BLaER1 treated with 17β-estradiol and CSF1 and Interleukin-3, amounts not matched to agents 10 nM and 100 nM (cell line): ENCODE results near the gene WAPL.

Source experiments
- H3K27ac ChIP-seq, 11 experiments: shearing (Covaris generic); formaldehyde crosslinking; 2 replicates each; pipeline ENCODE4 v1.8.1; 2022
- H3K27me3 ChIP-seq, 11 experiments: shearing (Covaris generic); formaldehyde crosslinking; 2 replicates each; pipeline ENCODE4 v1.8.1; 2022
- H3K36me3 ChIP-seq, 11 experiments: shearing (Covaris generic); formaldehyde crosslinking; 2 replicates each; pipeline ENCODE4 v1.8.1; 2022
- H3K4me1 ChIP-seq, 10 experiments: shearing (Covaris generic); formaldehyde crosslinking; 2 replicates each; pipeline ENCODE4 v1.8.1; 2022
- H3K4me2 ChIP-seq, 11 experiments: shearing (Covaris generic); formaldehyde crosslinking; 2 replicates each; pipeline ENCODE4 v1.8.1; 2022
- H3K4me3 ChIP-seq, 10 experiments: shearing (Covaris generic); formaldehyde crosslinking; 2 replicates each; pipeline ENCODE4 v1.8.1; 2022
- H3K9ac ChIP-seq, 11 experiments: shearing (Covaris generic); formaldehyde crosslinking; 2 replicates each; pipeline ENCODE4 v1.8.1; 2022
- H3K9me3 ChIP-seq, 11 experiments: shearing (Covaris generic); formaldehyde crosslinking; replicated peaks in 1 of 11; 2 replicates each; pipeline ENCODE4 v1.8.1; 2022
- H4K20me1 ChIP-seq, 11 experiments: shearing (Covaris generic); formaldehyde crosslinking; 2 replicates each; pipeline ENCODE4 v1.8.1; 2022
- Cebpa-rat ChIP-seq, 11 experiments: shearing (Covaris generic); IDR thresholded peaks; 2 replicates each; pipeline ENCODE4 v1.8.1; 2022

Gene WAPL

GRCh38 chr10:86388119-86388704 lies 133.4 kb downstream of the WAPL start:
- Histone ChIP-seq H4K20me1 (no peaks in the 10 kb centered on the region), H3K27me3 (no peaks in the 10 kb centered on the region), H3K36me3 (no peaks in the 10 kb centered on the region), H3K4me1 (peaks cover 0 to 26% (median 23%) of the 10 kb centered on the region in 10 experiments; a peak in 16 of 20 replicates), H3K9me3 (peaks cover 0 to 14% (median 4%) of the 10 kb centered on the region in 11 experiments; a peak in 5 of 22 replicates), H3K27ac (no peak overlapping the region), H3K4me2 (no peak overlapping the region), H3K4me3 (no peak overlapping the region), H3K9ac (no peak overlapping the region)
- no peak for TF ChIP-seq Cebpa-rat (IDR thresholded peaks at IDR 0.05)

- H3K9ac ChIP-seq = no peak overlapping the region
- H3K27ac ChIP-seq = no peak overlapping the region
- peaks cover 0 to 17% (median 13%) of the 10 kb centered on the region in 10 experiments; a peak in 16 of 20 replicates for H3K4me1 ChIP-seq
- H3K9me3 ChIP-seq = peaks cover 0 to 14% (median 4%) of the 10 kb centered on the region in 11 experiments; a peak in 5 of 22 replicates
- no peaks in the 10 kb centered on the region for H3K36me3 ChIP-seq
- TF ChIP-seq Cebpa-rat (IDR thresholded peaks at IDR 0.05) = no peak
- no peaks in the 10 kb centered on the region for H4K20me1 ChIP-seq
- H3K4me2 ChIP-seq = no peak overlapping the region
- no peak overlapping the region for H3K4me3 ChIP-seq
- H3K27me3 ChIP-seq = no peaks in the 10 kb centered on the region
Measured at GRCh38 chr10:86387178-86387794, 134.3 kb downstream of the WAPL start.

- H3K9me3 ChIP-seq = peaks cover 0 to 14% (median 4%) of the 10 kb centered on the region in 11 experiments; a peak in 5 of 22 replicates
- H3K27me3 ChIP-seq = no peaks in the 10 kb centered on the region
- no peak overlapping the region for H3K4me3 ChIP-seq
- no peaks in the 10 kb centered on the region for H4K20me1 ChIP-seq
- no peak overlapping the region for H3K4me2 ChIP-seq
- TF ChIP-seq Cebpa-rat (IDR thresholded peaks at IDR 0.05) = no peak
- peaks cover 0 to 5% (median 0%) of the 10 kb centered on the region in 10 experiments; a peak in 2 of 20 replicates for H3K4me1 ChIP-seq
- H3K36me3 ChIP-seq = no peaks in the 10 kb centered on the region
- H3K27ac ChIP-seq = no peak overlapping the region
- no peak overlapping the region for H3K9ac ChIP-seq
Measured at GRCh38 chr10:86385806-86386205, 135.8 kb downstream of the WAPL start.
